ENCODE results near the gene TALDO1.

TALDO1 gene

GRCh38 chr11:770642-771616 lies 23.7 kb downstream of the TALDO1 start:
- peaks cover 8% of the 10 kb centered on the region for H3K36me3 Mint-ChIP-seq (ENCODE audit: insufficient read depth)
- no peak for ATAC-seq (replicated peaks; ENCODE audit: extremely low read depth, poor library complexity, severe bottlenecking)
- peaks cover 13% of the 10 kb centered on the region for H3K4me1 Mint-ChIP-seq
- no peak overlapping the region for H3K4me3 Mint-ChIP-seq
- no peak overlapping the region for H3K27ac Mint-ChIP-seq (ENCODE audit: low read depth)
- H3K9me3 Mint-ChIP-seq, result no peaks in the 10 kb centered on the region
- DNase-seq (ENCODE audit: low spot score in 2 of 2), result no peak
- no peaks in the 10 kb centered on the region for H3K27me3 Mint-ChIP-seq

- Mint-ChIP-seq H3K36me3 (ENCODE audit: insufficient read depth) (peaks cover 8% of the 10 kb centered on the region), H3K27me3 (no peaks in the 10 kb centered on the region), H3K27ac (ENCODE audit: low read depth) (no peak overlapping the region), H3K9me3 (no peaks in the 10 kb centered on the region), H3K4me3 (no peak overlapping the region), H3K4me1 (peaks cover 19% of the 10 kb centered on the region)
- ATAC-seq (replicated peaks; ENCODE audit: extremely low read depth, poor library complexity, severe bottlenecking) (no peak), DNase-seq (ENCODE audit: low spot score in 2 of 2) (no peak)
Measured at GRCh38 chr11:771617-772204, 24.4 kb downstream of the TALDO1 start.

- Mint-ChIP-seq H3K36me3 (ENCODE audit: insufficient read depth) (peaks cover 6% of the 10 kb centered on the region), H3K27ac (ENCODE audit: low read depth) (no peak overlapping the region), H3K4me3 (no peak overlapping the region), H3K4me1 (peaks cover 19% of the 10 kb centered on the region), H3K9me3 (no peaks in the 10 kb centered on the region), H3K27me3 (no peaks in the 10 kb centered on the region)
- DNase-seq (ENCODE audit: low spot score in 2 of 2), result no peak
- no peak for ATAC-seq (replicated peaks; ENCODE audit: extremely low read depth, poor library complexity, severe bottlenecking)
Measured at GRCh38 chr11:772429-773390, 25.4 kb downstream of the TALDO1 start.

DNA sequence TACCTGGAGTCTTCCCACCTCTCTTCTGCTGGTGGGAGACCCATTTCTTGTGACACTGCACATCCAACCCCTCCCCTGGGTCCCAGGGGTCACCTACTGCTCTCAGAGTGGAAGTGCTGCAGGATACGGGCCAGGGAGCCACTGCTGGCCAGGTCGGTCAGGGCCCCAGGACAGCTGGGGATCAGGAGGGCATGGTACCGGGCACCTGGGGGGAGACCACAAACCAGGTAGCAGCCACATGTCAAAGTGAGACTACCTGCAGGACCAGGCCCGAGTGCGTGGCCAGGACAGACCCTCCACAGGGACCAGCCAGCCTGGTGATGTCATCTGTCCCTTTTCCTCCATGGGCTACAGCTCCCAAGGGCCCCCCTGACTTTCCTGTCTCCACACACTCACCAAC lies 26.2 kb downstream of the TALDO1 start:
- ATAC-seq (replicated peaks; ENCODE audit: extremely low read depth, poor library complexity, severe bottlenecking), result no peak
- no peaks in the 10 kb centered on the region for H3K9me3 Mint-ChIP-seq
- H3K4me3 Mint-ChIP-seq, result no peak overlapping the region
- peaks cover 19% of the 10 kb centered on the region for H3K4me1 Mint-ChIP-seq
- H3K36me3 Mint-ChIP-seq (ENCODE audit: insufficient read depth), result peaks cover 5% of the 10 kb centered on the region
- H3K27me3 Mint-ChIP-seq, result no peaks in the 10 kb centered on the region
- no peak overlapping the region for H3K27ac Mint-ChIP-seq (ENCODE audit: low read depth)
- DNase-seq (ENCODE audit: low spot score in 2 of 2), result no peak

GRCh38 chr11:773830-774229 lies 26.6 kb downstream of the TALDO1 start:
- DNase-seq (ENCODE audit: low spot score in 2 of 2) (no peak), ATAC-seq (replicated peaks; ENCODE audit: extremely low read depth, poor library complexity, severe bottlenecking) (no peak)
- Mint-ChIP-seq H3K9me3 (no peaks in the 10 kb centered on the region), H3K27ac (ENCODE audit: low read depth) (no peak overlapping the region), H3K4me3 (no peak overlapping the region), H3K4me1 (peaks cover 19% of the 10 kb centered on the region), H3K27me3 (no peaks in the 10 kb centered on the region), H3K36me3 (ENCODE audit: insufficient read depth) (peaks cover 5% of the 10 kb centered on the region)

- DNase-seq (ENCODE audit: low spot score in 2 of 2) (no peak), ATAC-seq (replicated peaks; ENCODE audit: extremely low read depth, poor library complexity, severe bottlenecking) (no peak)
- H3K27ac Mint-ChIP-seq (ENCODE audit: low read depth), result no peak overlapping the region
- peaks cover 19% of the 10 kb centered on the region for H3K4me1 Mint-ChIP-seq
- H3K27me3 Mint-ChIP-seq, result no peaks in the 10 kb centered on the region
- H3K36me3 Mint-ChIP-seq (ENCODE audit: insufficient read depth), result peaks cover 5% of the 10 kb centered on the region
- H3K9me3 Mint-ChIP-seq, result no peaks in the 10 kb centered on the region
- H3K4me3 Mint-ChIP-seq, result peak overlapping the region; percentile 76
Measured at GRCh38 chr11:774873-775592, 27.8 kb downstream of the TALDO1 start.

DNA sequence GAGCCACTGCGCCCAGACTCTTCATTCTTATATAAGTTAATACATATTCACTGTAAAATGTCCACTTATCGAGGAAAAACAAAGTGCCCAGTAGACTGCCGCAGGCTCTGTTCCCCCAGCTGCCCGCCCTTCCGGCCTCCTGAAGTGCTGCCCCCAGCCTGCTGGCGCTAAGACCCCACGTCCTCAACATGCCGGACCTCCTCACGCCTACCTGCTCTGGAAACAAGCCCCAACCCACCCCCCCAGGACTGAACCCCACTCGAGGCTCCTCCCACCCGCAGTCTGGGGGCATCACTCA lies 28.9 kb downstream of the TALDO1 start:
- DNase-seq (ENCODE audit: low spot score in 2 of 2), result no peak
- H3K4me3 Mint-ChIP-seq, result peak overlapping the region; percentile 76
- peaks cover 4% of the 10 kb centered on the region for H3K36me3 Mint-ChIP-seq (ENCODE audit: insufficient read depth)
- no peaks in the 10 kb centered on the region for H3K9me3 Mint-ChIP-seq
- peak overlapping the region; percentile 71 for H3K27ac Mint-ChIP-seq (ENCODE audit: low read depth)
- no peak for ATAC-seq (replicated peaks; ENCODE audit: extremely low read depth, poor library complexity, severe bottlenecking)
- H3K27me3 Mint-ChIP-seq, result no peaks in the 10 kb centered on the region
- peaks cover 19% of the 10 kb centered on the region for H3K4me1 Mint-ChIP-seq

GRCh38 chr11:776561-777287 lies 29.5 kb downstream of the TALDO1 start:
- Mint-ChIP-seq H3K36me3 (ENCODE audit: insufficient read depth) (peaks cover 4% of the 10 kb centered on the region), H3K27me3 (no peaks in the 10 kb centered on the region), H3K9me3 (no peaks in the 10 kb centered on the region), H3K27ac (ENCODE audit: low read depth) (peak overlapping the region; percentile 71), H3K4me1 (peaks cover 19% of the 10 kb centered on the region), H3K4me3 (peak overlapping the region; percentile 76)
- ATAC-seq (replicated peaks; ENCODE audit: extremely low read depth, poor library complexity, severe bottlenecking), result peak; percentile 25
- no peak for DNase-seq (ENCODE audit: low spot score in 2 of 2)

DNA sequence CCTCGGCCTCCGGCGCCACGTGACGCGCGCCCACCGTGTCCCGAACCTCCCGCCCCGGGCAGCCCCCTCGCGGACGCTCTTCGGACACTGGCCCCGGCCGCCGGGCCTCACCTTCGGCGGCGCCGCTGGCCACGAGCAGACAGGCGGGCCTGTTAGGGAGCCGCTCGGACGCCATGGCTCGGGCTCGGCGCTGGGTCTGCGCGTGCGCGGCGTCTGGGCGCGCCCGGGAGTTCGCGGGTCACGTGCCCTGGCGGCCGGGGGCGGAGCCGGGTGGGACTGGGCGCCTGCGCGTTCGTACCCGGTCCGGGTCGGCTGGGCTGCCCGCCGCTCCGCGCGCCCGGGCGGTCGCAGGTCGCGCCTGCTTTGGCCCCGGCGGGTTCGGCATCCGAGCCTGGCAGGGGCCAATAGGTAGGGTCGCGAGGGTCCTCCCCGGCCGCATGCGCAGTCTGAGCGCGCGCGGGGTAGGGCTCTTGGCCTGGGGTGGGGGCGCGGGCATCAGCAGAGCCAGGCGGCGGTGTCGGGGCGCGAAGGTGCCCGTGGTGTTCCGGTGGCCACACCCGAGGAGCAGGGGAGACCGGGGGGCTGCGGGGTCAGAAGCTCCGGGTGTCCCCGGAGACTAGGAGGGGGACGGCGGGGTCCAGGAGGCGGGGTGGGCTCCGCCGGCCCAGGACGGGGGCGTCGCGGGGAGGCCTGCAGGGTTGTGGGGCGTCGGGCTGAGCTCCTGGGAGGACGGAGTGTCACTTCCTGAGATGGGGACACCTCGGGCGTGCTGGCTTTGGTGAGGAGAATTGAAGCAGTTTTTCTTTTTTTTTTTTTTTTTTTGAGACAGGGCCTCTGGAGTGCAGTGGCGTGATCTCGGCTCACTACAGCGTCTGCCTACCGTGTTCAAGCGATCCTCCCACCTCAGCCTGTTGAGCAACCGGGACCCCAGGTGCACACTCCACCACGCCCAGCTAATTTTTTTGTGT lies 30.3 kb downstream of the TALDO1 start, which contains the start of gene GATD1:
GATD1 (minus strand) TSS at position 200 of the 968 bp plus-strand sequence; CDS start at position 175, 25 bp downstream.
- Mint-ChIP-seq H3K27me3 (no peaks in the 10 kb centered on the region), H3K9me3 (no peaks in the 10 kb centered on the region)

DNA sequence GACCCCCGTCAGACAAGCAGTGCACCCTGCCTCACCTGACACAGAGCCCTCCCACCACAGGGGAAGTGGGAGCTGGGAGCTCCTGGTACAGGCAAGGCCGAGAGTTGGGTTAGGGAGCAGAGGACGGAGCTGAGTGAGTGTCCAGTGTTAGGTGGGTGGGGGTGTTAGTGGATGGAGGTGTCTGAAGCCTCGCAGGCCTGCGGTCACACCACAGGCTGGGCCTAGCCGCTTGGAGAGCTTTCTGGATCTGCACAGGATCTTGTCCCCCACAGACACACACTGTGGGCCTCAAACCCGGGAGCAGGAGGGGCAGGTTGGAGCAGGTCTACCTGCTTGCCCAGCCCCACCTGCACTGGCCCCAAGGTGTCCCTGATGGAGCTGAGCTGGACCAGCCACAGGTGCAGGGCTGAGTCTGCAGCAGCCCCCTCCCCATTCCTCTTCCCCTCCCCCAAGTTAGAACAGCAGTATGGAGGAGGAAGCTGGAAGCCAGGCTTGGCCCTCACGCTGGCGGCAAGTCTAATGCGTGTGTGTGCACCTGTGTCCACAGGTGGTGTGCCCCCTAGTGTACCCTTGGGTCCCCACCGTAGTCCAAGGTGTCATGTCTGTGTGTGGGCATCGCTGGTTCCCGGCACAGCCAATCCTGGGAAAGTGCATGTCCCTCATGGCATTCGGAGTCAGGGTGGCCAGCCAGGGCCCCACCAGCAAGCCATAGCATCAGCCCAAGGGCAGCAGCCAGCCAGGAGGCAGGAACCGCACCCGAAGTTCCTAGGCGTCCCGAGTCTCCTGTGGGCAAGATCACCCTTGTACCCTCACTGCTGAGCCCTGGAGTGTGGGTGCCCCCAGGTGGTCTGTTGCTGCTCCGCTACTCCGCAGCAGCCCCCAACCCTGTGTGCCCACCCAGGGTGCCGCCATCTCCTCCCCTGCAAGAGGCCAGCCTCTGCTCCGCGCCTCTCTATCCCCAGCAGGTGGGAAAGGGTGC lies 32.0 kb downstream of the TALDO1 start:
- H3K27me3 Mint-ChIP-seq, result no peaks in the 10 kb centered on the region
- peaks cover 7% of the 10 kb centered on the region for H3K36me3 Mint-ChIP-seq (ENCODE audit: insufficient read depth)
- H3K4me1 Mint-ChIP-seq, result peaks cover 13% of the 10 kb centered on the region
- no peak for DNase-seq (ENCODE audit: low spot score in 2 of 2)
- peak overlapping the region; percentile 76 for H3K4me3 Mint-ChIP-seq
- no peak for ATAC-seq (replicated peaks; ENCODE audit: extremely low read depth, poor library complexity, severe bottlenecking)
- no peaks in the 10 kb centered on the region for H3K9me3 Mint-ChIP-seq
- no peak overlapping the region for H3K27ac Mint-ChIP-seq (ENCODE audit: low read depth)

More for the DNA sequence above, 30.3 kb downstream of the TALDO1 start, which contains the start of gene GATD1:
- Mint-ChIP-seq H3K4me3 (peak within 1 kb of the TSS; percentile 76), H3K4me1 (peaks cover 19% of the 10 kb centered on the region), H3K36me3 (ENCODE audit: insufficient read depth) (peaks cover 4% of the 10 kb centered on the region), H3K27ac (ENCODE audit: low read depth) (peak within 1 kb of the TSS; percentile 71)
- DNase-seq (ENCODE audit: low spot score in 2 of 2), result peak; percentile 89 to 92
- peak; percentile 88 for ATAC-seq (replicated peaks; ENCODE audit: extremely low read depth, poor library complexity, severe bottlenecking)

Data from central memory CD8-positive, alpha-beta T cell (primary cell).